Measurements from ENCODE around the gene IMMP2L. TPM values are rescaled to one million over a fixed set of nuclear protein-coding genes. Genes with fewer than 3 reads are reported as not detected.

Gene IMMP2L
- total RNA-seq, 1 donor from 2014 or later: 11.9 TPM

- no peak for TF ChIP-seq CTCF (conservative IDR thresholded peaks at IDR 0.05)
- H3K4me1 Mint-ChIP-seq: peaks cover 28% of the 10 kb centered on the region
- H3K27ac Mint-ChIP-seq (ENCODE audit: unreplicated experiment): no peak overlapping the region
- no peaks in the 10 kb centered on the region for H3K27me3 Mint-ChIP-seq (ENCODE audit: low read depth)
- DNase-seq (ENCODE audit: low read depth, low spot score): no peak
- no peaks in the 10 kb centered on the region for H3K36me3 Mint-ChIP-seq (ENCODE audit: low read depth)
- H3K9me3 Mint-ChIP-seq: no peaks in the 10 kb centered on the region
- no peak overlapping the region for H3K4me3 Mint-ChIP-seq
Observed at GRCh38 chr7:111138193-111138569, 424.1 kb downstream of the IMMP2L start.

DNA sequence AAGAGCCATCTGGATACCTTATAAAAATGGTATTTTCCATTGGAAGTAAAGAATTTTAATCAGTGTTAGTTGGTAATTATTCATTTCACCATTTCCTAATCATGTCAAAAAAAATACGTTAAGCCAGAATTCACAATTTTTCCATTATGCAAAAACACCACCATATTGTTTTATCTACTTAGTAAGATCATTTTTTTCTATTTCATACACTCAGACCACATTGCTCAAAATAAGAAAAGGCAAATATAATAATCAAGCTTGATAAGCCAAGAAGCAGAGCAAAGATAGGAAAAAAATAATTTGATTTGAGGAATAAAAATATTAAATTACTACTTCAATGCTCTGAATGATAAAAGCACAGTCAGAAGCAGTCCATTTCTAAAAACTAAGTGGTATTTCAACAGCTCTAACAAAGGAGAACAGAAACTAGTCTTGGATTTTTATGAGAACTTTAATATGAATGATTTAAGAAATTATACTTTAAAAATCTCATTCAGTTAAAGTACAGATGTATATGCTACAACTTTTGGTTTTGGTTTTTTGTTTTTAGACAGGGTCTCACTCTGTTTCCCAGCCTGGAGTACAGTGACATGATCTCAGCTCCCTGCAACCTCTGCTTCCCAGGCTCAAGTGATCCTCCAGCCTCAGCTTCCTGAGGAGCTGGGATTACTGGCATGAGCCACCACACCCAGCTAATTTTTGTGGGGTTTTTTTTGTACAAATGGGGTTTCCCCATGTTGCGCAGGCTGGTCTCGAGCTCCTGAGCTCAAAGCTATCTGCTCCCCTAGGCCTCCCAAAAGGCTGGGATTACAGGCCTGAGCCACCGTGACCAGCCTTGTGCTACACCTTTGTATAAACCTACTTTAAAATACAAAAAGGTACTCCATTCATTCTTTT lies 424.7 kb downstream of the IMMP2L start:
- Mint-ChIP-seq H3K4me3 (no peak overlapping the region), H3K36me3 (ENCODE audit: low read depth) (no peaks in the 10 kb centered on the region), H3K9me3 (no peaks in the 10 kb centered on the region), H3K27me3 (ENCODE audit: low read depth) (no peaks in the 10 kb centered on the region), H3K4me1 (peaks cover 28% of the 10 kb centered on the region), H3K27ac (ENCODE audit: unreplicated experiment) (peak overlapping the region; percentile 91)
- TF ChIP-seq CTCF (conservative IDR thresholded peaks at IDR 0.05): no peak
- DNase-seq (ENCODE audit: low read depth, low spot score): no peak

DNA sequence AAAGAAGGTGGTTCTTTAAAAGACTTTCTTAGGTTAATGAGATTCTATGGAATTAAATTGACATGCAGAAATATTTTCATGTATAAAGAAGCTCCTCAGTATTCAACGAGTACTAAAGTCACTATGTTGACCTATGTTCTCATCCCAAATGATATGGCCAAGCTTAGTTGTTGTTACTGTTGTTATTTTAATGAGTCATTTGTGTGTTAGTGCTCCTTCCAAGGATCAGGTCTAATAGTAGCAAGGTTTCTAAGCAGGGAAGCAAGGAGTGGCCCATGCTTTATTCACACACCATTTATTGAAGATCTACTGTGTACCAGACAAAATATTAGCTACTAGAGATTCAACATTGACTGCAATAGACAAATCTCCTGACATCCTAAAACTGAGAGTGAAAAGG lies 429.5 kb downstream of the IMMP2L start:
- Mint-ChIP-seq H3K4me3 (no peak overlapping the region), H3K27me3 (ENCODE audit: low read depth) (no peaks in the 10 kb centered on the region), H3K4me1 (peaks cover 7% of the 10 kb centered on the region), H3K9me3 (no peaks in the 10 kb centered on the region), H3K27ac (ENCODE audit: unreplicated experiment) (no peak overlapping the region), H3K36me3 (ENCODE audit: low read depth) (no peaks in the 10 kb centered on the region)
- no peak for TF ChIP-seq CTCF (conservative IDR thresholded peaks at IDR 0.05)
- DNase-seq (ENCODE audit: low read depth, low spot score): no peak

DNA sequence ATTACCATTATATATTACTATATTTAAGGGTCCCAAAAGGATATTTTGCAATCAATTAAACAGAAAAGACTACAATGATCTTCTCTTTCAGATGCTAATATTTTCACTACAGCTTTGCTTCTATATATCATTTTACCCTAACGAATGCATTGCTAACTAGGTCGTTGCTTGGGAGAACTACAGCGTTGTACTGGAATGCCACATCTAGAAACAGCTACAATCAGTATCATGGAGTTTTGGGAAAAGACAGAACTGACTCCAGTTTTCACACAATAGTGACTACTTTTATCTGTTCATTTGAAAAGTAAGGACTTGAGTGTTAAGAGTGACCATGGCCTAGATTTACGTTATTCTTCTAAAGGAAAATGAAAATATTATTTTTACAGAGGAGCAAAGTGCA lies 432.9 kb downstream of the IMMP2L start:
- Mint-ChIP-seq H3K4me1 (no peaks in the 10 kb centered on the region), H3K4me3 (no peak overlapping the region), H3K27me3 (ENCODE audit: low read depth) (no peaks in the 10 kb centered on the region), H3K36me3 (ENCODE audit: low read depth) (no peaks in the 10 kb centered on the region), H3K27ac (ENCODE audit: unreplicated experiment) (no peak overlapping the region), H3K9me3 (no peaks in the 10 kb centered on the region)
- DNase-seq (ENCODE audit: low read depth, low spot score): no peak
- no peak for TF ChIP-seq CTCF (conservative IDR thresholded peaks at IDR 0.05)

DNA sequence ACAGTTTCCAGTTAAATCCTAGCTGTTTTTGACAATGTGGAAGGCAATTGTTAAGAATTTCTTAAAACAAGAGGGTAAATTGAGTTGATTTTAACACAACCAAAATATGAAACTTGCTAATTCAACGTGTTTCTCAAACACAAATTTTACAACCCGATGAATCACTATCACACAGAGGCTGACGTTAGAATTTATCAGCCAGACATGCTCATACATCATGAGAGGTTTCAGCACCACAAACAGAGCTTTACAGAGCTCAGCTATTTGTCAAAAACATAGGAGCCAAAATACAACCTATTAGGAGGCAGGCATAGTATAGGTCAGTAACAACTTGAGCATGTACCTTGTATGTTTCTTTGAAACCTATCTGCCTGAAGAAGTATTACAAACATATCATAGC lies 435.3 kb downstream of the IMMP2L start:
- peaks cover 5% of the 10 kb centered on the region for H3K9me3 Mint-ChIP-seq
- H3K4me1 Mint-ChIP-seq: no peaks in the 10 kb centered on the region
- peaks cover 4% of the 10 kb centered on the region for H3K36me3 Mint-ChIP-seq (ENCODE audit: low read depth)
- no peak for DNase-seq (ENCODE audit: low read depth, low spot score)
- H3K27ac Mint-ChIP-seq (ENCODE audit: unreplicated experiment): no peak overlapping the region
- H3K27me3 Mint-ChIP-seq (ENCODE audit: low read depth): no peaks in the 10 kb centered on the region
- no peak overlapping the region for H3K4me3 Mint-ChIP-seq
- no peak for TF ChIP-seq CTCF (conservative IDR thresholded peaks at IDR 0.05)
